MCF 10A (cell line): ENCODE measurements around the gene PCNX1. TPM values are rescaled to one million over a fixed set of nuclear protein-coding genes. Genes with fewer than 3 reads are reported as not detected.
"Not testable (repeated sequence)": the region's sequence is repeated elsewhere in the genome, so short reads cannot be mapped to it uniquely, and the experiment has no call there.

Experiments used
- BruUV-seq: library from RNA; stranded (reverse); fragments of 400-500 nt; replicated peaks from 2 replicates; lab custom pipeline; 2021; lab: Mats Ljungman, UMichigan
- CTCF ChIA-PET: fragments of 300-600 bp; sonication (Branson Sonifier 250); formaldehyde crosslinking; extraction: SDS; loops from one replicate; lab custom pipeline; 2021; ENCODE audit warnings: antibody characterized with exemption, inconsistent platforms; lab: Yijun Ruan, JAX
- POLR2A ChIA-PET: fragments of 300-600, 350-650 bp; sonication (Branson Sonifier 250); formaldehyde crosslinking; extraction: SDS; loops from one replicate; lab custom pipeline; 2020; ENCODE audit warnings: antibody characterized with exemption, inconsistent platforms; lab: Yijun Ruan, JAX
- DNase-seq: peaks from one replicate; pipeline ENCODE4 v3.0.0-alpha.2; 2018; ENCODE audit not compliant: unreplicated experiment
- H3K27ac Mint-ChIP-seq: one replicate; pipeline ENCODE4 v1.8.0; 2022; ENCODE audit warnings: mild to moderate bottlenecking, low read depth, mixed read lengths; ENCODE audit not compliant: unreplicated experiment
- H3K27me3 Mint-ChIP-seq: one replicate; pipeline ENCODE4 v1.8.0; 2022; ENCODE audit warnings: mixed read lengths; ENCODE audit not compliant: insufficient read depth, unreplicated experiment
- H3K36me3 Mint-ChIP-seq: one replicate; pipeline ENCODE4 v1.8.0; 2022; ENCODE audit warnings: mild to moderate bottlenecking, moderate library complexity, mixed read lengths; ENCODE audit not compliant: insufficient read depth, unreplicated experiment
- H3K4me1 Mint-ChIP-seq: one replicate; pipeline ENCODE4 v1.8.0; 2022; ENCODE audit warnings: mixed read lengths; ENCODE audit not compliant: insufficient read depth, unreplicated experiment
- H3K4me3 Mint-ChIP-seq: one replicate; pipeline ENCODE4 v1.8.0; 2022; ENCODE audit warnings: mild to moderate bottlenecking, moderate library complexity, mixed read lengths; ENCODE audit not compliant: unreplicated experiment
- H3K9me3 Mint-ChIP-seq: one replicate; pipeline ENCODE4 v1.8.0; 2022; ENCODE audit warnings: mixed read lengths; ENCODE audit not compliant: unreplicated experiment
- CTCF ChIP-seq: fragments of 200-600 bp; IDR thresholded peaks from one replicate; pipeline ENCODE4 v1.8.0; 2022; ENCODE audit warnings: antibody characterized with exemption, mild to moderate bottlenecking; ENCODE audit not compliant: unreplicated experiment
- intact Hi-C: fragments of 100-400 bp; cut with micrococcal nuclease; formaldehyde crosslinking; loops from 2 replicates; pipeline ENCODE4 v1.14.1; 2022
- total RNA-seq: library from RNA; stranded (reverse); gene quantifications from 2 replicates; pipeline ENCODE4 v1.2.3, GENCODE V29; 2022

The PCNX1 gene
- total RNA-seq, 1 experiment from 2014 or later: 55.6 TPM

- Mint-ChIP-seq H3K4me1 (no peaks in the 10 kb centered on the region), H3K9me3 (no peaks in the 10 kb centered on the region), H3K27me3 (no peaks in the 10 kb centered on the region), H3K4me3 (no peak overlapping the region), H3K36me3 (peaks cover 14% of the 10 kb centered on the region), H3K27ac (no peak overlapping the region)
- ChIA-PET CTCF (interaction anchor here (1.1 kb wide), 1 partner anchor 35 kb away, joined by 3 read pairs; the partner anchor contains the start of gene PCNX1), POLR2A (interaction anchor here (0.6 kb wide), 1 partner anchor 99 kb away, joined by 3 read pairs; no protein-coding TSS in a partner anchor)
- no TSS peak for BruUV-seq
- no peak for DNase-seq
- intact Hi-C loops: no loop called here
- TF ChIP-seq CTCF: no peak
Observed at GRCh38 chr14:70942342-70942706, 35.1 kb downstream of the PCNX1 start.

GRCh38 chr14:70942721-70943120 lies 35.5 kb downstream of the PCNX1 start:
- POLR2A ChIA-PET: interaction anchor here (0.6 kb wide), 1 partner anchor 99 kb away, joined by 3 read pairs; no protein-coding TSS in a partner anchor
- intact Hi-C loops: not testable (repeated sequence)

GRCh38 chr14:70943838-70944237 lies 36.6 kb downstream of the PCNX1 start:
- no peak for DNase-seq
- H3K27ac Mint-ChIP-seq: no peak overlapping the region
- no peak overlapping the region for H3K4me3 Mint-ChIP-seq
- H3K36me3 Mint-ChIP-seq: peaks cover 23% of the 10 kb centered on the region
- no peak for TF ChIP-seq CTCF
- no TSS peak for BruUV-seq
- intact Hi-C loops: no loop called here
- CTCF ChIA-PET: interaction anchor here (0.7 kb wide), 1 partner anchor 11 kb away, joined by 4 read pairs; no protein-coding TSS in a partner anchor
- POLR2A ChIA-PET: no interaction called here
- no peaks in the 10 kb centered on the region for H3K27me3 Mint-ChIP-seq
- no peaks in the 10 kb centered on the region for H3K9me3 Mint-ChIP-seq
- H3K4me1 Mint-ChIP-seq: no peaks in the 10 kb centered on the region

More at GRCh38 chr14:70942721-70943120, 35.5 kb downstream of the PCNX1 start:
- H3K27ac Mint-ChIP-seq, H3K4me1 Mint-ChIP-seq, H3K27me3 Mint-ChIP-seq, H3K9me3 Mint-ChIP-seq, H3K4me3 Mint-ChIP-seq, DNase-seq, BruUV-seq: not testable (repeated sequence)
- H3K36me3 Mint-ChIP-seq: peaks cover 18% of the 10 kb centered on the region
- CTCF ChIA-PET: interaction anchor here (1.1 kb wide), 1 partner anchor 36 kb away, joined by 3 read pairs; the partner anchor contains the start of gene PCNX1

GRCh38 chr14:70947739-70948138 lies 40.5 kb downstream of the PCNX1 start:
- no TSS peak for BruUV-seq
- ChIA-PET POLR2A (no interaction called here), CTCF (interaction anchor here (0.5 kb wide), 1 partner anchor 348 kb away, joined by 4 read pairs; the partner anchor contains the start of gene MED6)
- Mint-ChIP-seq H3K27ac (no peak overlapping the region), H3K4me1 (no peaks in the 10 kb centered on the region), H3K36me3 (peaks cover 16% of the 10 kb centered on the region), H3K9me3 (no peaks in the 10 kb centered on the region), H3K27me3 (no peaks in the 10 kb centered on the region), H3K4me3 (no peak overlapping the region)
- TF ChIP-seq CTCF: no peak
- intact Hi-C loops: no loop called here
- no peak for DNase-seq
